Neuronal stem cell (in vitro differentiated cells): ENCODE measurements around the gene ABI2.
A peak's percentile ranks its signal among the peaks of the same experiment; 100 is the strongest.

Experiments used
- DNase-seq: peaks from one replicate; pipeline ENCODE4 v3.0.0-alpha.2; 2013; ENCODE audit warnings: low spot score
- H2AFZ ChIP-seq: one replicate; pipeline ENCODE4 v1.6.1; 2013; ENCODE audit warnings: mild to moderate bottlenecking, low read length, inconsistent platforms
- H2AK5ac ChIP-seq: 2 replicates; pipeline ENCODE4 v1.6.1; 2013; ENCODE audit warnings: low read depth, mild to moderate bottlenecking, inconsistent platforms, low read length, moderate library complexity, mixed read lengths
- H2BK120ac ChIP-seq: 2 replicates; pipeline ENCODE4 v1.6.1; 2013; ENCODE audit warnings: low read depth, mild to moderate bottlenecking, inconsistent platforms, low read length, moderate library complexity, mixed read lengths
- H2BK12ac ChIP-seq: one replicate; pipeline ENCODE4 v1.6.1; 2013; ENCODE audit warnings: low read length, inconsistent platforms
- H2BK15ac ChIP-seq: 2 replicates; pipeline ENCODE4 v1.6.1; 2013; ENCODE audit warnings: mild to moderate bottlenecking, low read length, inconsistent platforms, mixed read lengths
- H2BK5ac ChIP-seq: one replicate; pipeline ENCODE4 v1.6.1; 2013; ENCODE audit warnings: inconsistent platforms, mild to moderate bottlenecking, low read length, moderate library complexity
- H3K14ac ChIP-seq: one replicate; pipeline ENCODE4 v1.6.1; 2013; ENCODE audit warnings: low read length, inconsistent platforms
- H3K18ac ChIP-seq: 2 replicates; pipeline ENCODE4 v1.6.1; 2013; ENCODE audit warnings: low read length, inconsistent platforms
- H3K23ac ChIP-seq: 2 replicates; pipeline ENCODE4 v1.6.1; 2013; ENCODE audit warnings: low read depth, mild to moderate bottlenecking, mixed read lengths, low read length, inconsistent platforms; ENCODE audit not compliant: poor library complexity
- H3K27ac ChIP-seq: replicated peaks from 3 replicates; pipeline ENCODE4 v1.5.1; 2013; ENCODE audit warnings: low read length, inconsistent platforms
- H3K27me3 ChIP-seq, 3 experiments: 2 replicates each; pipeline ENCODE4 v1.6.1; 2013; ENCODE audit warnings: low read length in 3 of 3, mild to moderate bottlenecking in 2 of 3, inconsistent platforms in 1 of 3, low read depth in 1 of 3, mixed read lengths in 1 of 3, moderate library complexity in 1 of 3; ENCODE audit not compliant: control insufficient read depth in 3 of 3, insufficient read depth in 3 of 3
- H3K36me3 ChIP-seq, 2 donors: replicated peaks in 1 of 2; 2 replicates each; pipeline ENCODE4 v1.6.1; 2013; ENCODE audit warnings: low read length in 2 of 2; ENCODE audit not compliant: control insufficient read depth in 2 of 2, insufficient read depth in 2 of 2
- H3K4ac ChIP-seq: 2 replicates; pipeline ENCODE4 v1.6.1; 2013; ENCODE audit warnings: inconsistent platforms, mild to moderate bottlenecking, low read length, moderate library complexity
- H3K4me1 ChIP-seq, 2 donors: 1 replicate in 1 of 2; 2 replicates in 1 of 2; pipeline ENCODE4 v1.6.1; 2013; ENCODE audit warnings: low read length in 2 of 2, low read depth in 1 of 2; ENCODE audit not compliant: control insufficient read depth in 2 of 2, insufficient read depth in 1 of 2
- H3K4me2 ChIP-seq: one replicate; pipeline ENCODE4 v1.6.1; 2013; ENCODE audit warnings: mild to moderate bottlenecking, low read length, inconsistent platforms; ENCODE audit not compliant: insufficient read depth, poor library complexity, severe bottlenecking
- H3K4me3 ChIP-seq, 2 donors: 2 replicates each; pipeline ENCODE4 v1.5.1; 2013; ENCODE audit warnings: low read length in 2 of 2, mild to moderate bottlenecking in 2 of 2, inconsistent platforms in 1 of 2, moderate library complexity in 1 of 2
- H3K79me1 ChIP-seq: one replicate; pipeline ENCODE4 v1.6.1; 2013; ENCODE audit warnings: low read depth, mild to moderate bottlenecking, inconsistent platforms, low read length, moderate library complexity
- H3K9ac ChIP-seq: one replicate; pipeline ENCODE4 v1.6.1; 2013; ENCODE audit warnings: mild to moderate bottlenecking, low read depth, low read length, inconsistent platforms; ENCODE audit not compliant: poor library complexity
- H3K9me3 ChIP-seq, 2 donors: replicated peaks in 1 of 2; 2 replicates each; pipeline versions ENCODE3 to v1.6.1; 2013; ENCODE audit warnings: low read length in 2 of 2, mild to moderate bottlenecking in 2 of 2, inconsistent platforms in 1 of 2, low read depth in 1 of 2, mixed read lengths in 1 of 2, moderate library complexity in 1 of 2; ENCODE audit not compliant: control insufficient read depth in 2 of 2, insufficient read depth in 1 of 2
- H4K8ac ChIP-seq: one replicate; pipeline ENCODE4 v1.6.1; 2013; ENCODE audit warnings: low read depth, mild to moderate bottlenecking, inconsistent platforms, low read length, moderate library complexity
- H4K91ac ChIP-seq: one replicate; pipeline ENCODE4 v1.6.1; 2013; ENCODE audit warnings: low read length, low read depth, mild to moderate bottlenecking, inconsistent platforms; ENCODE audit not compliant: poor library complexity
- WGBS, 2 donors: extraction: QIAGEN DNeasy Blood & Tissue Kit; methylation state at CpG; one replicate each; pipeline ENCODE4 v1.1.7; 2013; ENCODE audit warnings: missing lambda C conversion rate in 2 of 2, mixed read lengths in 1 of 2; ENCODE audit not compliant: insufficient read length in 2 of 2, insufficient replicate concordance in 1 of 2; ENCODE audit errors: extremely low coverage in 2 of 2; 5-methylcytosine and 5-hydroxymethylcytosine counted together

Gene ABI2

DNA sequence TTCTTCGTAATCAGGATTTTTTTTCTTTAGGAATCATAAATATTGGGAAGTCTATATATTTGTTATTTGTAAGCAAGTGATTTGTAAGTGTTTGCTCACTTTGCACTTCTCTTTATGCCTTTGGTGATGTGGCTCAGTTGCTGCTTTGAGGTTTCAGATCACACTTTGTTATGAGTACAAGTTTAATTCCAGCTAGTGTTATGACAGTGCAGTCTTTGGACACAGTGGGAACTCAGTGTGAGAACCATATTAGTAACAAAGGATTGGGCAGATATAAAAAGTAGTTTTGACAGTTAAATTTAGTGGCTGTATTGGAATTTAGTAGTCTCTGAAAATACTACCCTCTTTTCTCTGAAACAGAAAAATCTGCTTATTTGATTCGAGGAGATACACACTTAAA lies 67.7 kb downstream of the ABI2 start:
- no peak overlapping the region for H4K8ac ChIP-seq
- H3K14ac ChIP-seq = no peak overlapping the region
- no peak overlapping the region for H3K9ac ChIP-seq
- H3K23ac ChIP-seq = no peak overlapping the region
- no peak overlapping the region for H2BK12ac ChIP-seq
- H3K79me1 ChIP-seq = no peaks in the 10 kb centered on the region
- no peak overlapping the region for H2AK5ac ChIP-seq
- H3K4me3 ChIP-seq = no peak overlapping the region
- H3K4me2 ChIP-seq = no peak overlapping the region
- no peak overlapping the region for H2BK120ac ChIP-seq
- no peak overlapping the region for H3K18ac ChIP-seq
- no peak overlapping the region for H3K27ac ChIP-seq
- peaks cover 10 to 96% of the 10 kb centered on the region in 2 donors for H3K36me3 ChIP-seq
- H2BK5ac ChIP-seq = no peak overlapping the region
- H4K91ac ChIP-seq = no peak overlapping the region
- no peak for DNase-seq
- H2BK15ac ChIP-seq = no peak overlapping the region
- no peak overlapping the region for H2AFZ ChIP-seq
- H3K4ac ChIP-seq = no peak overlapping the region
- H3K4me1 ChIP-seq = no peaks in the 10 kb centered on the region
- no peaks in the 10 kb centered on the region for H3K27me3 ChIP-seq
- WGBS, 2 donors = no CpG with 5 or more reads among the region's 2 CpGs
- peaks cover 4 to 19% of the 10 kb centered on the region in 2 donors for H3K9me3 ChIP-seq

DNA sequence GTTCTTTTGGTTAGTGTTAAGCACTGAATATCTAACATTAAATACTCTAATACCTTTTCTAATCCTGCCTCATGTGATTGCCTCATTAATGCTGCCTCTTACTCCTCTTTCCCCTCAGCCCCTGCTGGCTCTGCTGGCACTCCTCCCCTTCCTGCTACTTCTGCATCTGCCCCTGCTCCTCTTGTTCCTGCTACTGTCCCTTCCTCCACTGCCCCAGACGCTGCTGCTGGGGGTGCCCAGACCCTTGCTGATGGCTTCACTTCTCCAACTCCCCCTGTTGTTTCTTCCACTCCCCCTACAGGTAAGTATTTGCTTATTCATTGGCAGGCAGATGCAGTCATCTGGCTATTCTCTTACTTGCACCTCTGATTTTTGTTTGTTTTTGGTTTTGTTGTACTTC lies 68.5 kb downstream of the ABI2 start:
- Histone ChIP-seq H3K27ac (no peak overlapping the region), H4K91ac (no peak overlapping the region), H4K8ac (no peak overlapping the region), H2BK120ac (no peak overlapping the region), H2BK12ac (peak overlapping the region; percentile 16), H3K4me3 (peak overlapping the region in 1 of 2 donors; percentile 1), H3K18ac (no peak overlapping the region), H2BK15ac (no peak overlapping the region), H3K27me3 (no peaks in the 10 kb centered on the region), H3K4ac (no peak overlapping the region), H3K36me3 (peaks cover 11 to 96% of the 10 kb centered on the region in 2 donors), H3K4me2 (no peak overlapping the region), H3K79me1 (no peaks in the 10 kb centered on the region), H3K9ac (no peak overlapping the region), H2AK5ac (no peak overlapping the region), H3K4me1 (no peaks in the 10 kb centered on the region), H3K23ac (no peak overlapping the region), H2AFZ (no peak overlapping the region), H3K9me3 (peaks cover 4 to 19% of the 10 kb centered on the region in 2 donors), H2BK5ac (no peak overlapping the region), H3K14ac (no peak overlapping the region)
- WGBS, 2 donors = no CpG with 5 or more reads among the region's 1 CpG
- no peak for DNase-seq

DNA sequence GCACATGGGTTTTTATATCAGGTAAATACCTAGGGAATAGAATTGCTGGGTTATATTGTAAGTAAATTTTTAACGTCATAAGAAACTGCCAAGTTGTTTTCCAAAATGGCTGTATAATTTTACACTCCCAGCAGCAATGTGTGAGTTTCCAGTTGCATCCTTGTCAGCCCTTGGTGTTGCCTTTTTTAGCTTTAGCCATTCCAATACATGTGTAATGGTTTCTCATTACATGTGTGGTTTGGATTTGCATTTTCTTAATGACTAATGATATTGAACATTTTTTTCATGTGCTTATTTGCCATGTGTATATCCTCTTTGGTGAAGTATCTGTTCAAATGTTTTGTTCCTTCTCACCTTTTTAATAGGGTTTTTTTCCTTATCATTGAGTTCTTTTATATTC lies 70.8 kb downstream of the ABI2 start:
- Histone ChIP-seq H3K23ac (no peak overlapping the region), H3K4me2 (no peak overlapping the region), H3K9me3 (peaks cover 4 to 19% of the 10 kb centered on the region in 2 donors), H2BK15ac (no peak overlapping the region), H3K36me3 (peaks cover 15 to 97% of the 10 kb centered on the region in 2 donors), H2BK12ac (no peak overlapping the region), H3K27ac (no peak overlapping the region), H3K18ac (no peak overlapping the region), H3K9ac (no peak overlapping the region), H3K4me1 (no peaks in the 10 kb centered on the region), H2BK5ac (no peak overlapping the region), H4K8ac (no peak overlapping the region), H3K4ac (no peak overlapping the region), H2AK5ac (no peak overlapping the region), H4K91ac (no peak overlapping the region), H2BK120ac (no peak overlapping the region), H2AFZ (no peak overlapping the region), H3K4me3 (no peak overlapping the region), H3K14ac (no peak overlapping the region), H3K79me1 (no peaks in the 10 kb centered on the region), H3K27me3 (no peaks in the 10 kb centered on the region)
- no peak for DNase-seq
- no CpG with 5 or more reads among the region's 1 CpG for WGBS, 2 donors

DNA sequence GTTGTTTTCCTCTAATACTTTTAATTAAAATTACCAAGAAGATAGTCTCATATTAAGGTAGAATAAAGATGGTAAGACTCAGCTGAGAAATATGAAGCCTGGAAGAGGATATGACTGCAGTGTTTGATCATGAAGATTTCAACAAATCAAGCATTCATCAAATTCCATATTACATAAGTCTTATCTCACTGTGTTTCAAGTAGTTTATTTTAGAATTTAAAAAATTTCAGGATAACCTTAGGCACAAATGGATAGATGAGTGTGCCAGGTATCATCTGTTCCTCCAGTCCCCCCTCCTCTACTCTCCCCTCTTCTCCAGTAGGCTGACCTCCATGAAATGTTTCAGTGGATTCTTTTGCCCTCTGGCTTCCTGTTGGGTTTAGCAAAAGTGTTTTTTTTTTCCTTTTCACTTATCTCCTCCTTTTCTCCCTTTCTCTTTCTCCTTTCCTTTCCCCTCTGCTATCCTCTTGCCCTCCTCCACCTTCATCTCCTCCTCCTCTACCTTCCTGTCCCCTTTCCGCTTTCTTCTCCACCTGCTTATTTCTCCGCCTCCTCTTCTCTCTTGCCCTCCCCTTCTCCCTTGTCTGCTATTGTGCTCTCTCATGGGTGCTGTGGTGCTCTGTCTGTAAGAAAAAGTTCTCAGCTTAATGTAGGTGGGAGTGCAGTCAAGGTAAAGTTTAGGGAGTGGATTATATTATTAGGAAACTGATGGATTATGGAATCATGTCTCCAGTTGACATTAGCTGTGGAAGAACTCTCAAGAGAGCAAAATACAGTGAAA lies 72.8 kb downstream of the ABI2 start:
- DNase-seq = no peak
- no peak overlapping the region for H3K14ac ChIP-seq
- no peak overlapping the region for H4K91ac ChIP-seq
- no peak overlapping the region for H3K4ac ChIP-seq
- H3K4me3 ChIP-seq = no peak overlapping the region
- no peak overlapping the region for H3K27ac ChIP-seq
- no peak overlapping the region for H2BK5ac ChIP-seq
- no peak overlapping the region for H3K18ac ChIP-seq
- peaks cover 4 to 19% of the 10 kb centered on the region in 2 donors for H3K9me3 ChIP-seq
- no peaks in the 10 kb centered on the region for H3K79me1 ChIP-seq
- no peak overlapping the region for H3K9ac ChIP-seq
- no peak overlapping the region for H3K4me2 ChIP-seq
- no peaks in the 10 kb centered on the region for H3K27me3 ChIP-seq
- no peak overlapping the region for H2BK120ac ChIP-seq
- no peak overlapping the region for H2BK12ac ChIP-seq
- no peak overlapping the region for H4K8ac ChIP-seq
- no peaks in the 10 kb centered on the region for H3K4me1 ChIP-seq
- no peak overlapping the region for H2AFZ ChIP-seq
- no peak overlapping the region for H3K23ac ChIP-seq
- no CpG with 5 or more reads among the region's 2 CpGs for WGBS, 2 donors
- no peak overlapping the region for H2BK15ac ChIP-seq
- H3K36me3 ChIP-seq = peaks cover 12 to 96% of the 10 kb centered on the region in 2 donors
- no peak overlapping the region for H2AK5ac ChIP-seq
